Measurements from ENCODE around the gene SMYD3. TPM values are rescaled to one million over a fixed set of nuclear protein-coding genes. Genes with fewer than 3 reads are reported as not detected.

SMYD3 gene
- total RNA-seq, 1 donor from 2014 or later: 46.7 TPM

DNA sequence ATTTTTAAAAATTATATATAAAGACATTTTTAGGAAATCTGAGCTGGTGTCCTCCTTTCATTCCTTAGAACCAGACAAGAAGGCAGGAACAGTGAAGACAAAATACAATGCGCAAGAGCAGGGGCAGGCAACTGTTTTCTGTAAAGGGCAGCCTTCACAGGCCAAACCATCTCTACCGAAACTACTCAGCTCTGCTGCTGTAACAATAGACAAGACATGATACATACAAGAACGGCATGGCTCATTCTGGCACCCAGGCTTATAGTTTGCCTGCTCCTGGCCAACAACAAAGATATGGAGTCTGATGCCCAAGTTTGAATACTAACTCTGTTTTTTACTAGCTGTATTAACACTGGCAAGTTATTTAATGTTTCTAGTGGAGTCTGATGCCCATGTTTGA is 232.0 kb downstream of the SMYD3 start:
- no peak for DNase-seq (ENCODE audit: low spot score)

DNA sequence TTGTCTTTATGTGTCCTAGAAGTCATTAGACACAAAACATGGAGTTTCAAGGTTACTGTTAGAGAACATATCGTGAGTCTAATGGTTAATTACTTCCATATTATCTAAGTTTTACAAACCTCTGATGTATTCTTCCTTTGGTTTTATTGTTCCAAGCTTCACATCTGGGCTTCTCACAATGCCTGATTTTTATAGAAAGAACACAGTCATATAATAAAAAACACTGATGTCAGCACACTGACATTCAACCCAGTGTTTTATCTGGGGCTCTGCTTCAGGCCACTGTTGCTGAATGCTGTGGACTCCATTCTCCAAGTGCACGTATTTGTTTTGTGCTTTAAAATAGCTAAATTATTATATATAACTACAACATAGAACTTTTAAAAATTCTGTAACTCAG is 232.9 kb downstream of the SMYD3 start:
- DNase-seq (ENCODE audit: low spot score): peak; percentile 43

DNA sequence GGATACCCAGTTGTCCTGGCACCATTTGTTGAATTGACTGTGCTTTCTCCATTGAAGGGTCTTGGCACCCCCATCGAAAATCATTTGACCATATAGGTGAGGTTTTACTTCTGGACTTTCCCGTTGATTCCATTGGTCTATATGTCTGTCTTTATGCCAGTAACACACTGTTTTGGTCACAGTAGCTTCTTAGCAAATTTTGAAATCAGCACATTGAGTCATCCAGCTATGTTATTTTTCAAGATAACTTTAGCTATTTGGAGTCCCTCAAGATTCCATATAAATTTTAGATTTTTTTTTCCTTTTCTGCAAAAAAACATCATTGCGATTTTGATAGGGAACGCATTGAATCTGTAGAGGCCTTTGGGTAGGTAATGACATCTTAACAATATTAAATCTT is 235.6 kb downstream of the SMYD3 start:
- DNase-seq (ENCODE audit: low spot score): no peak

DNA sequence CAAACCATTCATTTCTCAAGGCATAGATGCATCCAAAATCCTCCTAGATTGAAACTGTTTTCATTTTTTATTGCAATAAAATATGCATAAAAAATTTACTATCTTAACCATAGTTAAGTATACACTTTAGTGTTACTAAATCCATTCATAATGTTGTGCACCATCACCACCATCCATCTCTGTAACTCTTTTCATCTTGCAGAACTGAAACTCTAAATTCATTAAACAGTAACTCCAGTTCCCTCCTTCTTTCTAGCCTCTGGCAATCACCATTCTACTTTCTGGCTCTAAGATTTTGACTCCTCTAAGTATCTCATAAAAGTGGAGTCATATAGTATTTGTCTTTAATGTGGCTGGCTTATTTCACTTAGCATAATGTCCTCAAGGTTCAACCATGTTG is 236.8 kb downstream of the SMYD3 start:
- no peak for DNase-seq (ENCODE audit: low spot score)

DNA sequence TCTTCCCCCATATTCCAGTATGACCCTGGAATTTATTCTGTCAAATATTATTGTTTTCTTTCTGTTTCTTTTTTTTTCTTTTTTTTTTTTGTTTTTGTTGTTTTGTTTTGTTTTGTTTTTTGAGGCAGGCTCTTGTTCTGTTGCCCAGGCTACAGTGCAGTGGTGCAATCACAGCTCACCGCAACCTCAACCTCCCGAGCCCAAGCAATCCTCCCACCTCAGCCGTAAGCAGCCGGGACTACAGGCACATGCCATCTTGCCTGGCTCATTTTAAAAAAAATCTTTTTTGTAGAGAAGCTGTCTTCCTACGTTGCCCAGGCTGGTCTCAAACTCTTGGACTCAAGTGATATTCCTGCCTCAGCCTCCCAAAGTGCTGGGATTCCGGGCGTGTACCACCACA is 237.6 kb downstream of the SMYD3 start:
- no peak for DNase-seq (ENCODE audit: low spot score)

DNA sequence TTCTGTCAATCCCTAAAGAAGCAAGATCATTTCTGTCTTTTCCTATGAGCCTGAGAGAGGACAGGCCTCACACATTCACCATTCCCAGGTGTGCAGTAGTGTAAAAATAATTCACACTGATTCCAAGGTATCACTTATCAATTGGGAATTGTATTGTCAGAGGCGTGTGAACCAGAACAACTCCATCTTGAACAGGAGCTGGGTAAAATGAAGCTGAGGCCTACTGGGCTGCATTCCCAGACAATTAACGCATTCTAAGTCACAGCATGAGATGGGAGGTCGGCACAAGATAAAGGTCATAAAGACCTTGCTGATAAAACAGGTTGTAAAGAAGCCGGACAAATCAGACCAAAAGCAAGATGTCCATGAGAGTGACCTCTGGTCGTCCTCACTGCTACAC is 239.2 kb downstream of the SMYD3 start:
- DNase-seq (ENCODE audit: low spot score): no peak

DNA sequence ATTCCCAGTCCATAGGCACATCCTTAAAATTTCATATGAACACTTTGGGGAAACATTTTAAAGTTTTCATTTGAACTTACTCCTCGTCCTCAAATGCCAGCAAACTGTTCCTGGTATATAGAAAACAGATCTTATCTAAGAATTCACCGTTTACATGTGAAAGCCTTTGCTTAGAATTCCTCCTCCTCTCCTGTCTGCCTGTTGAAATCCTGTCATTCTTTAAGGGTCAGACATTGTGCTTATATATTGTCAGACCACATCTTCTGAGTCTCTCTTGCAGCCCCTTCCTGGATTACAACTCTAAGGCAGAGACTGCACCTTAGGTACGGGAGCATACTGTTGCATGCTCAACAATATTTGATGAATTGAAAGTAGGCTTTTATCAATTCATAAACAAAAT is 239.7 kb downstream of the SMYD3 start:
- no peak for DNase-seq (ENCODE audit: low spot score)

DNA sequence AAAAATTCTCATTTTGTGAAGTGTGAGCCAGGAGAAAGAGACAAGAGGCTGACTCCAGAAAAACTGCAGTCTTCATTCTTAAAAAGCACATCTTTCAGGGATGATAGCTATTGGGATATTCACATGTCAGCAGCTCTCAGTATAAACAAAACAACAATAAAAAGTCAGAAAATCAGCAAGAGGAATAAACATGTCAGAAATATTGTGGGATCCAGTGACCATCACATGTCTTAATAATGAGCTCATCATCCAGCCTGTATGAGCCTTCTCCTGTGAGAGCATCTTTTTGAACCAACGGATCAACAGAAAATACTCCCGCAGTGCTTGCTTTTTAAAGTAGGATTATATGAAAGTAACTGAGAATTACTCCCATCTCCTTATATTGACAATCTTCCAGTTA is 241.6 kb downstream of the SMYD3 start:
- no peak for DNase-seq (ENCODE audit: low spot score)

DNA sequence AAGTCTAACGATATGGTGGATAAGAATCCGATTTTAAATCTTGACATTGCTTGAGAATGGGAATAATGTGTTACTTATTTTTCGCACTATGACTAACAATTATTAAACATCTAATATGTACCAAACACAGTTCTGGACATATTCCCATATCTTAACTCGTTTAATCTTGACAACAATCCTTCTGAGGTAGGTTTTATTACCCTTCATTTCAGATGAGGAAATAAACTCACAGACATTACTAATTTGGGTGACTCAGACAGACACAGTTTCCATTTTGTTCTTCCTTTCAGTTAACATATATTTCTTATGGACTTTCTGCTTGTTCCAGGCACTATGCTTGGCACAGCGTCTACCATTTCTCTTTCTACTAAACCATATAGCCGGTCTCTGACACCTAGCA is 244.8 kb downstream of the SMYD3 start:
- DNase-seq (ENCODE audit: low spot score): no peak

DNA sequence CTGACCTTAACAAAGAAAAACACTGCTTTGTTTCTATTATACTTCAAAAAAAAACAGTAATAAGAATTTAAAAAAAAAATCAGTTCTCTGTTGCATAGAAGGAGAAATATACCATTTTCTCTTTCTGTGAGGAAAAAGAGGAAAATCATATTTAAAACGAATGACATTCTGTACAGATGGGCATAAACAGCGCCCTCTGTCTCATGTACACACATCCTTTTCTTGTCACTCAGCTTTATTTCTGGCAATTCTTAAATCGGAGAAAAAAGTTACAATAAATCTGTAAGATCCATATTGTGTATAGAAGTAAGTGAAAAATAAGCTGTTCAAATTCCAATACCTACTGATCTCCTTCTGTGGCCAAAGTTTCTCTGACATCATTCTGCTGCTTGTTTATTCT is 245.4 kb downstream of the SMYD3 start:
- no peak for DNase-seq (ENCODE audit: low spot score)

DNA sequence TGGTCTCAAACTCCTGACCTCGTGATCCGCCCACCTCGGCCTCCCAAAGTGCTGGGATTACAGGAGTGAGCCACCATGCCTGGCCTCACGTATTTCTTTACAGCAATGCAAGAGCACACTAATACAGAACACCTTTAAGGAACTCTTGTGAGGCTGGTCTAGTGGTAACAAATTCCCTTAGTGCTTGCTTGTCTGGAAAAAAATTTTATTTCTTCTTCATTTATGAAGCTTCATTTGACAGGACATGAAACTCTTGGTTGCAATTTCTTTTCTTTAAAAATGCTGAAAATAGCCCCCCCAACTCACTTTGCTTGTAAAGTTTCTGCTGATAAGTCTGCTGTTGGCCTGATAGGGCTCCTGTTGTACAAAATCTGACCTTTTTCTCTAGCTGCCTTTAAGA is 248.8 kb downstream of the SMYD3 start:
- no peak for DNase-seq (ENCODE audit: low spot score)

DNA sequence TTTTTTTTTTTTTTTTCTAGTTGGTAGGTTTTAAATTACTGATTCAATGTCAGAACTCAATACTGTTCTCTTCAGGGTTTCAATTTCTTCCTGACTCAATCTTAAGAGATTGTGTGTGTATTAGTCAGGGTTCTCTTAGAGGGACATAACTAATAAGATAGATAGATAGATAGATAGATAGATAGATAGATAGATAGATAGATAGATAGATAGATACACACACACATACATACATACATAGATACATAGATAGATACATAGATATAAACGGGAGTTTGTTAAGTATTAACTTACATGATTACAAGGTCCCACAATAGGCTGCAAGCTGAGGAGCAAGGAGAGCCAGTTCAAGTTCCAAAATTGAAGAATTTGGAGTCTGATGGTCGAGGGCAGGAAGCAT is 251.3 kb downstream of the SMYD3 start:
- no peak for DNase-seq (ENCODE audit: low spot score)

DNA sequence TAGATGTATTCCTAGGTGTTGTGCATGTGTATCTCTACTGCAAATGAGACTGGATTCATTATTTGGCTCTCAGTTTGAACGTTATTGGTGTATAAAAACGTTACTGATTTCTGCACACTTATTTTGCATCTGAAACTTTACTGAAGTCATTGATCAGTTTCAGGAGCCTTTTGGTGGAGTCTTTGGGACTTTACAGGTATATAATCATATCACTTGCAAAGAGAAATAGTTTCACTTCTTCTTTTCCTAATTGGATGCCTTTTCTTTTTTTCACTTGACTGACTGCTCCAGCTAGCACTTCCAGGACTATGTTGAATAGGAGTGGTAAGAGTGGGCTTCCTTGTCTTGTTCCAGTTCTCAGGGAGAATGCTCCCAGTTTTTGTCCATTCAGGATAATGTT is 252.2 kb downstream of the SMYD3 start:
- no peak for DNase-seq (ENCODE audit: low spot score)

DNA sequence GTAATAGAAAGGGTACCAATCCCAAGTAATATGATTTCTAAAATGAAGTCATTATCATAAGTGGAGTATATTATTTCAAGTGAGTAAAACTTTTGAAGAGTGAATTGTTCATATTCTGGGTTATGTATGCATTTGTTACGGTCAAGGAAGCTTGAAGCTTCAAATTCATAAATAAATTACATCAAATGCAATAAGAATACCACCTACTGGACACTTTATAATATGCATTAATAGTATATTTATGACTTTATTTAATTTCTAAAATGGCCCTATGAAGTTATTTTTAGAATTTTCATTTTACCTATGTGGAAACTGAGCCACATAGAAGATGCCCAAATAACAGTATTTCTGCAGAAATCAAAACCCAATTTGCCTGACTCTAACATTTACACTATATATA is 260.6 kb downstream of the SMYD3 start:
- DNase-seq (ENCODE audit: low spot score): no peak

DNA sequence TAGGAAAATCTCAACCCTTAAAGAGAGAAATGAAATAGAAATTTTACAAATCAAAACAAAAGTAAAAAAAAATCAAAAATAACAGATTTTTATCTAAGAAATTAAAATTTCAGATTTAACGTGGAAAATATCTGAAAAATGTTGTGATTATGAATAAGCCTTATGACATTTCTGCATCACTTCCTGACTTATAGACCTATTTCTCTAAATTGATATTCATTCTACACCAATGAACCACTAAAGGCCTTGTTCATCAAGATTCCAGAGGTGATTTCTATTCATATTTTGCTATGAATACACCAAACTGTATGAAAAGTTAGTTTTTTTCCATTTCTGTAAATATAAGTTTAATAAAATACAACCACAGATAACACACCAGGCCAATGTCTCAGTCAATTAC is 261.5 kb downstream of the SMYD3 start:
- no peak for DNase-seq (ENCODE audit: low spot score)

DNA sequence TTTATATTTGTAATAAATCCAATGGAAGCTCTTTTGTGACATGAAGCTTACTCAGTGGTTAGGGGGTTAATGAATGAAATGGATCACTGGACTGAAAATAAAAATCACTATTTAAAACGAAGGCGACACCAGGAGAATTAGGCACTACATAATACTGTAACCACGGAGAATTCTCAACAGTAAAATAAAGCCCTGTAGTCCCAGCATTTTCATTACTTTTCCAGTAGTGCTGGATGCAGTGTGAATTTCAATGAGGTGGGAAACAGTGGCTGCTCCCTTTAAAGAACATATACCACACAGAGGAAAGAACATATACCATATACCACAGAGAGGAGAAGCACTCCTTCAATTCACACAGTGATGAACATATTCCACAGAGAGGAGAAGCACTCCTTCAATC is 275.0 kb downstream of the SMYD3 start:
- DNase-seq (ENCODE audit: low spot score): no peak

DNA sequence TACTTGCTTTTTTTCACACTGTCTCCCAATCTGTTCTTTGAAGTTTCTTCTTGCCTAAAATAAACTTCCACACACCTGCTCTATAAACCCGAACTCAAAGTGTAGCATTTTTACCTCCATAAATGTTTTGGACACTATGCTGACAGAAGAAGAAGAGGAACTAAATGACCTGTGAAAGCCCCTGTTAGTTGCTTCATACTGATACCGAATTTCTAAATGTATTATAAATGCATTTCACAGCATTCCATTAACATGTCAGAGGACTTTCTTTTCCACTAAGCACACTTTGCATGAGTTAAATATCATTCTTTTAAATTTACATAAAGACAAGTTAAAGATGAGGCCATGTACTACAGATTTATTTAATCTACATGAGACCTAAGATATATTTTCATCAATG is 281.0 kb downstream of the SMYD3 start:
- DNase-seq (ENCODE audit: low spot score): no peak

DNA sequence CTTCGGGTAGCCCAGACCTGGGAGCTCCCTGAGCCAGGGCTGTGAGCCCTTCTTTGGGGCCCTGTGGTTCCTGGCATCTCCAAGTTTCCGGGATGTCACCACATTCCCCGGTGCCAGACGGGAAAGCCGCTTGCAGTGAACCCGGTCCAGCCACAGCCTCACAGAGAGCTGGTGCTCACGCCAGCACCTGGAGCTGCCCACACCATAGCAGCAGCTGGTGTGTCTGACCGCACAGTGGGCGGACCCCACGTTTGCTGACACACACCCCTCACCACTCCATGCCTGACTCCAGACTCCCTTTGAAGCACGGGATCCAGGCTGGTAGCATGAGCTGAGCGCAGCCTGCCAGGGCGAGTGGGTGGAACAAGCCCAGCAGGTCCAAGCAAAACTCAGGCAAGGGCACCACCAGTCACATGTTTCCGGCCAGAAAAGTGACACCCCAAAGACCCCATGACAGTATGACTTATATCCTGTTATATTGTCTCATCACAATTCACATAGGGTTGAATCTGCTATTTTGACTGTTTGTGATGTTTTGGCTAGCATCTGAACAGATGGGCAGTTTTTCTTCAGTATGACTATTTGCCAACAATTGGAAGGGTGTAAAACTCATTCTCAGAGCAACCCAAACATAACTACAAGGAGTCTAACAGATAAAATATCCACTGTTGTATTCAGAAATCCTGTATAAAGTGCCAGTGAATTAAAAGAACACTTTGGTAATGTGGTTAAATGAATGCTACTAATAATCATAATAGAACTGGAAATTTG is 285.4 kb downstream of the SMYD3 start:
- DNase-seq (ENCODE audit: low spot score): no peak

DNA sequence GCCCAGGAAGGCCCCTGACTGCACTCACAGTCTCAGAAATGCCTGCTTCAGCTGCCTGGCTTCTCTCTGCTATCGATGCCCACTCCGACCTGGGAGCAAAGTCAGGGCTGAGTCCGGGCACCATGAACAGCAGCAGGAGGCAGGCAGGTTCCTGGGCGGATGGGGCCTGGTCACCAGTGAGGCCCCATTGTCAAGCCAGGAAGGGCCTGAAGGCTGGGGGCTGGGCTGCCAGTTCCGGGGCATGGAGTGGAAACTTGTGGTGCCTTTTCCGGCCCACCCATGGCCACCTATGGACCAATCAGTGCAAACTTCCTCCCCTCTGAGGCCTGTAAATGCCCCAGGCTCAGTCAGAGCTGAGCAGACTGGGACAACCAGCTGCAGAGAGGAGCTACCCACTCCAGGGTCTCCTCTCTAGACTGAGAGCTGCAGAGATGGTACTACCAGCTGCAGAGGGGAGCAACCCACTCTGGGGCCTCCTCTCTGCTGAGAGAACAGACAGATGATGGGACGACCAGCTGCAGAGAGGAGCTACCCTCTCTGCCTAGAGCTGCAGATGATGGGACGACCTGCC is 286.5 kb downstream of the SMYD3 start:
- DNase-seq (ENCODE audit: low spot score): no peak

DNA sequence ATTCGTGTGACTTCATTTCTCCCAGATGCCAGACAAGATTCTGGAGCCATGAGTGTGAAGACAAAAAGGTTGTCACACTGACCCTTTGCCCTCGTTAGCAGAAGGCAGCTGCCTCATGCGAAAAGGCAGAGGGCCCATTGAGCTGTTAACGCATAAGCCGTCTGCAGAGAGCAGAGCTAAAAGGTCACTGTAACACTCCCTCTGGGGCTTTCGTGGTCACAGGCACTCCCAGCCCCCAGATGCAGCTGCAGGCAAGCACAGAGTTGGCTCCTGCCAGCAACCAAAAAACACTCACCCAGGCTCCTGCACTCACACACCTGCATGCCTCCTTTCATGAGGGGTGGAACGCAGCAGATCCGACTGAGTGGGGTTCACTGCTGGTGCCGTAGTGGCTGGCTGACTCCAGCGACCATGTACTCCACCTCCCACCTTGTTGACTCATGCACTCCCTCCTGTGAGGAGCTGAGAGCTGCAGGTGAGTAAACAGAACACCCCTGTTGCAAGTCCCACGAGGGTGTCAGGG is 287.5 kb downstream of the SMYD3 start:
- DNase-seq (ENCODE audit: low spot score): no peak

DNA sequence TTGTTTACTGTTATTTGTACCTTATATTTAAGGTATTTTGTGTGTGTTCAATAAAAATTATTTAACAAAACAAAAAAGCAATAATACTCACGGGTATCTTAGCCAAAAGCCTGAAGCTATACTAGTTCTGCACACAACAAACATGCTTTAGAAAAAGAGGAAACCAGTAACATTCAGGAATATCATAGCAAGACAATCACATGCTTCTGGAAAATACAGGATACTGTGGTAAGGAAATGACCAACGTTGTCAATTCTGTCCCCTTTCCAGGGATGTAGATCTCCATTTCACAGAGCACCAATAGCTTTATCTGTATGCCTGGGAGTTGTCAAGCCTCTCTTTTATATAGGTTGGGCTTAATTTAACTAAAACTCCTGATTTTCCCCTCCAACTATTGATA is 288.4 kb downstream of the SMYD3 start:
- DNase-seq (ENCODE audit: low spot score): no peak

DNA sequence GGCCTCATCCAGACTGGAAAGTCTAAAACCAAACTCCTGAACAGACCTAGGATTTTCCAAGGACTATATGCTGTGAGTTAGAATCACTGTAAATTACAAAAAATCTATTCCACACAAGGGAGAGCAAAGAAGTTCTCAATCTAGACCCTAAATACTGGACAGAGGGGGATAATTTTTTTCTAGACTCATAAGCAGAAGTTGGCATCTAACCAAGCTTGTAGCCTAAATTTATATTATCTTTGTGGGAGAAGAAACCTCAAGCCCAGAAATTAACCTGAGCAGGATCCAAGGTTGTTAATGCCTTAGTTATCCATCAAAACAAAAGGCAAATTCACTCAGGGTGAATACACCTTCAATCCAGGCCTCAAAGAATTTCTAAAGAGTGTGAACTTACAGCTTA is 290.2 kb downstream of the SMYD3 start:
- DNase-seq (ENCODE audit: low spot score): no peak

DNA sequence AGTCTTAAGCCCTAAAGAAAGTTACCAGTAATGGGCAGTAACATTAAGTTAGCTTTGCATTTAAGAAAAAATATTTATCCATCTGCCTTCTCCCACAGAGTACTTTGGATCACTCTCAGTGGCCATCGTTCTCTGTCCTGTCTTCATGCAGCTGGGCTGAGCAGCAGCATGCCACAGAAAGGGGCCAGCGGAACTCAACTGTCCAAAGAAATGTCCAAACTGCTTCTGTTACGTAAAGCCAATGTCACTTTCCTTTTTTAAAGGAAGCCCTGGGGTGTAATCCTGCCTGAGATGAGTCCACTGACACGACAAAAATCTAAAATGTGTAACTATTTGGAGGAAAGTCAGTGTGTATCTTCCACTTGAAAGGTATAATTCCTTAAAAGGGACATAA is 291.6 kb downstream of the SMYD3 start:
- DNase-seq (ENCODE audit: low spot score): no peak
